ENCODE measurements around the gene DENND5B. TPM values are rescaled to one million over a fixed set of nuclear protein-coding genes. Genes with fewer than 3 reads are reported as not detected.

The DENND5B gene
- total RNA-seq, 1 experiment from 2014 or later: 34.9 TPM

DNA sequence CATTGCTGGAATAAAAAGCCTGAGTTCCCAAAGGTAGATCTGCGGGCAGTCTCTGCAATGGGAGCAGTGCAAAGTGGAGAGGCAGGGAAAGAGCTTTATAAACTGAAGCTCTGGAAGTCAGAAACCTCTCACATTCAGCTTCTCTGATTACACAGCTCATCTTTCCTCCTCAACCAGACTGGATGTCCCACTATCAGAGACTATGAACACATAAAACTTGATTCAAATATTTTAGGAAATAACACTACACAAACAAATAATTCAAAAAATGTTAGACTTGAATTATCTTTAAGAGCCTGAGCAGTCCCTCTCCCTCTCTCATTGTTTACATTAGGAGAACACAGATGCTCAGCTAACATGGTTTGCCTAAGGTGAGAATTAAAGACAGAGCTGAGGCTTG lies 72.9 kb downstream of the DENND5B start:
- Histone ChIP-seq H3K27me3 (replicated peaks; ENCODE audit: control insufficient read depth, insufficient read depth, low read length) (no peaks in the 10 kb centered on the region), H3K4me3 (ENCODE audit: low read depth, low read length) (no peak overlapping the region), H3K9me3 (no peaks in the 10 kb centered on the region), H3K36me3 (ENCODE audit: control insufficient read depth, insufficient read depth, low read length) (no peaks in the 10 kb centered on the region), H3K4me1 (peaks cover 14% of the 10 kb centered on the region; the same call in 1 of the 2 replicates)
- H3K4me3 Mint-ChIP-seq (ENCODE audit: unreplicated experiment): no peak overlapping the region
- ChIA-PET POLR2A (interaction anchor here (0.6 to 1.3 kb wide), 3 partner anchors 72 to 191 kb away, joined by 3 to 6 read pairs (median 4); no protein-coding TSS in a partner anchor), CTCF (interaction anchor here (0.8 to 1.1 kb wide), 2 partner anchors 130 to 247 kb away, joined by 3 read pairs; no protein-coding TSS in a partner anchor)
- H3K27me3 Mint-ChIP-seq (ENCODE audit: insufficient read depth, unreplicated experiment): no peaks in the 10 kb centered on the region
- no peak overlapping the region for H3K27ac Mint-ChIP-seq (ENCODE audit: unreplicated experiment)
- no peaks in the 10 kb centered on the region for H3K9me3 Mint-ChIP-seq (ENCODE audit: unreplicated experiment)
- no peaks in the 10 kb centered on the region for H3K36me3 Mint-ChIP-seq (ENCODE audit: insufficient read depth, unreplicated experiment)
- H3K4me1 Mint-ChIP-seq (ENCODE audit: low read depth, unreplicated experiment): peaks cover 21% of the 10 kb centered on the region
- no TSS peak for BruUV-seq (replicated peaks)
- TF ChIP-seq, protein P1, sequence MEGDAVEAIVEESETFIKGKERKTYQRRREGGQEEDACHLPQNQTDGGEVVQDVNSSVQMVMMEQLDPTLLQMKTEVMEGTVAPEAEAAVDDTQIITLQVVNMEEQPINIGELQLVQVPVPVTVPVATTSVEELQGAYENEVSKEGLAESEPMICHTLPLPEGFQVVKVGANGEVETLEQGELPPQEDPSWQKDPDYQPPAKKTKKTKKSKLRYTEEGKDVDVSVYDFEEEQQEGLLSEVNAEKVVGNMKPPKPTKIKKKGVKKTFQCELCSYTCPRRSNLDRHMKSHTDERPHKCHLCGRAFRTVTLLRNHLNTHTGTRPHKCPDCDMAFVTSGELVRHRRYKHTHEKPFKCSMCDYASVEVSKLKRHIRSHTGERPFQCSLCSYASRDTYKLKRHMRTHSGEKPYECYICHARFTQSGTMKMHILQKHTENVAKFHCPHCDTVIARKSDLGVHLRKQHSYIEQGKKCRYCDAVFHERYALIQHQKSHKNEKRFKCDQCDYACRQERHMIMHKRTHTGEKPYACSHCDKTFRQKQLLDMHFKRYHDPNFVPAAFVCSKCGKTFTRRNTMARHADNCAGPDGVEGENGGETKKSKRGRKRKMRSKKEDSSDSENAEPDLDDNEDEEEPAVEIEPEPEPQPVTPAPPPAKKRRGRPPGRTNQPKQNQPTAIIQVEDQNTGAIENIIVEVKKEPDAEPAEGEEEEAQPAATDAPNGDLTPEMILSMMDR (IDR thresholded peaks at IDR 0.05; ENCODE audit: insufficient read depth in 1 of 2, low read depth in 1 of 2, low read length in 1 of 2, severe bottlenecking in 1 of 2, unreplicated experiment in 1 of 2): no peak
- no peak for DNase-seq
- intact Hi-C loops (cut with micrococcal nuclease; ENCODE audit: unreplicated experiment): no loop called here

DNA sequence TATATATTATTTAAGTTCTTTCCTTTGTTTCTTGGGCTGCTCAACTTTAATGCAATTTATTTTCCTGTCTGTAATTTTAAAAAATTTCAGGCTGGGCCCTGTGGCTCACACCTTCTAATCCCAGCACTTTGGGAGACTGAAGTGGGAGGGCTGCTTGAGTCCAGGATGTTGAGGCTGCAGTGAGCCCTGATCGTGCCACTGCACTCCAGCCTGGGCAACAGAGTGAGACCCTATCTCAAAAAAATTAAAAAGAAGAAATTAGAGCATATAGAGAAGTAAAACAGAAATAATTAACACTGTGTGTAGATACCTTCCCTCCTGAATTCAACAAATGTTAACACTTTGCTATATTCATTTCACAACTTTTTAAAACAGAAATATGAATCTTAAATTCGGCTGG lies 74.2 kb downstream of the DENND5B start:
- intact Hi-C loops (cut with micrococcal nuclease; ENCODE audit: unreplicated experiment): no loop called here
- no peaks in the 10 kb centered on the region for H3K9me3 ChIP-seq
- peaks cover 9% of the 10 kb centered on the region; the same call in 1 of the 2 replicates for H3K4me1 ChIP-seq
- no peak overlapping the region for H3K4me3 ChIP-seq (ENCODE audit: low read depth, low read length)
- DNase-seq: no peak
- no TSS peak for BruUV-seq (replicated peaks)
- Mint-ChIP-seq H3K9me3 (ENCODE audit: unreplicated experiment) (no peaks in the 10 kb centered on the region), H3K4me1 (ENCODE audit: low read depth, unreplicated experiment) (peaks cover 16% of the 10 kb centered on the region), H3K36me3 (ENCODE audit: insufficient read depth, unreplicated experiment) (no peaks in the 10 kb centered on the region), H3K27ac (ENCODE audit: unreplicated experiment) (no peak overlapping the region), H3K27me3 (ENCODE audit: insufficient read depth, unreplicated experiment) (no peaks in the 10 kb centered on the region), H3K4me3 (ENCODE audit: unreplicated experiment) (no peak overlapping the region)
- CTCF ChIA-PET: no interaction called here
- no peaks in the 10 kb centered on the region for H3K27me3 ChIP-seq (replicated peaks; ENCODE audit: control insufficient read depth, insufficient read depth, low read length)
- POLR2A ChIA-PET: interaction anchor here (0.6 kb wide), 1 partner anchor 1545 kb away, joined by 4 read pairs; no protein-coding TSS in a partner anchor
- TF ChIP-seq, protein P1 (IDR thresholded peaks at IDR 0.05; ENCODE audit: insufficient read depth in 1 of 2, low read depth in 1 of 2, low read length in 1 of 2, severe bottlenecking in 1 of 2, unreplicated experiment in 1 of 2): no peak
- H3K36me3 ChIP-seq (ENCODE audit: control insufficient read depth, insufficient read depth, low read length): no peaks in the 10 kb centered on the region

DNA sequence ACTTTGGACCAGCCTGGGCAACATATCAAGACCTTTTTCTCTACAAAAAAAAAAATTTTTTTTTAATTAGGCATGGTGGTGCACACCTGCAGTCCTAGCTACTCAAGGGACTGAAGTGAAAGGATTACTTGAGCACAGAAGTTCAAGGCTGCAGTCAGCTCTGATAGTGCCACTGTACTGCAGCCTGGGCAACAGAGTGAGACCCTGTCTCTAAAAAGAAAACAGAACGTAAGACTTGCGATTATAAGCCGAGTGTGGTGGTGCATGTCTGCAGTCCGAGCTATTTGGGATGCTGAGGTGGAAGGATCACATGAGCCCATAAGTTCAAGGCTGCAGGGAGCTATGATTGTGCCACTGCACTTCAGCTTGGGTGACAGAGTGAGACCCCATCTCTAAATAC lies 76.0 kb downstream of the DENND5B start:
- Mint-ChIP-seq H3K36me3 (ENCODE audit: insufficient read depth, unreplicated experiment) (no peaks in the 10 kb centered on the region), H3K4me3 (ENCODE audit: unreplicated experiment) (no peak overlapping the region), H3K27me3 (ENCODE audit: insufficient read depth, unreplicated experiment) (no peaks in the 10 kb centered on the region), H3K27ac (ENCODE audit: unreplicated experiment) (no peak overlapping the region), H3K9me3 (ENCODE audit: unreplicated experiment) (no peaks in the 10 kb centered on the region), H3K4me1 (ENCODE audit: low read depth, unreplicated experiment) (peaks cover 14% of the 10 kb centered on the region)
- intact Hi-C loops (cut with micrococcal nuclease; ENCODE audit: unreplicated experiment): no loop called here
- Histone ChIP-seq H3K36me3 (ENCODE audit: control insufficient read depth, insufficient read depth, low read length) (no peaks in the 10 kb centered on the region), H3K4me1 (peaks cover 6% of the 10 kb centered on the region; the same call in 1 of the 2 replicates), H3K27me3 (replicated peaks; ENCODE audit: control insufficient read depth, insufficient read depth, low read length) (no peaks in the 10 kb centered on the region), H3K9me3 (no peaks in the 10 kb centered on the region), H3K4me3 (ENCODE audit: low read depth, low read length) (no peak overlapping the region)
- TF ChIP-seq, protein P1 (IDR thresholded peaks at IDR 0.05; ENCODE audit: insufficient read depth in 1 of 2, low read depth in 1 of 2, low read length in 1 of 2, severe bottlenecking in 1 of 2, unreplicated experiment in 1 of 2): no peak
- CTCF ChIA-PET: interaction anchor here (1.0 kb wide), 1 partner anchor 12 kb away, joined by 3 read pairs; no protein-coding TSS in a partner anchor
- DNase-seq: no peak
- POLR2A ChIA-PET: no interaction called here
- BruUV-seq (replicated peaks): no TSS peak

Measured in Caco-2 (cell line).